Hepatocyte (in vitro differentiated cells): ENCODE measurements around the gene CLEC18C. TPM values are rescaled to one million over a fixed set of nuclear protein-coding genes. Genes with fewer than 3 reads are reported as not detected.
"Not testable (repeated sequence)": the region's sequence is repeated elsewhere in the genome, so short reads cannot be mapped to it uniquely, and the experiment has no call there.

Experiments used
- DNase-seq: peaks from one replicate; pipeline ENCODE4 v3.0.0-alpha.2; 2016; ENCODE audit warnings: low spot score
- H2AFZ ChIP-seq: fragments of 200-600 bp; sonication (generic); 2 replicates; pipeline ENCODE4 v1.6.0; 2016; ENCODE audit warnings: antibody characterized with exemption, mild to moderate bottlenecking
- H3K27ac ChIP-seq: fragments of 200-600 bp; sonication (generic); 2 replicates; pipeline ENCODE4 v1.5.1; 2016; ENCODE audit warnings: mild to moderate bottlenecking
- H3K27me3 ChIP-seq: fragments of 200-600 bp; sonication (generic); 2 replicates; pipeline ENCODE4 v1.6.1; 2016
- H3K36me3 ChIP-seq: fragments of 200-600 bp; sonication (generic); replicated peaks from 2 replicates; pipeline ENCODE4 v1.5.1; 2016; ENCODE audit warnings: low read depth; ENCODE audit not compliant: insufficient read depth
- H3K4me1 ChIP-seq: fragments of 200-600 bp; sonication (generic); 2 replicates; pipeline ENCODE4 v1.5.1; 2016; ENCODE audit warnings: mild to moderate bottlenecking, moderate library complexity; ENCODE audit not compliant: insufficient read depth
- H3K4me2 ChIP-seq: fragments of 200-600 bp; sonication (generic); 2 replicates; pipeline ENCODE4 v1.6.0; 2016
- H3K4me3 ChIP-seq: fragments of 200-600 bp; sonication (generic); 2 replicates; pipeline ENCODE4 v1.5.1; 2016; ENCODE audit warnings: mild to moderate bottlenecking
- H3K79me2 ChIP-seq: fragments of 200-600 bp; sonication (generic); 2 replicates; pipeline ENCODE4 v1.6.0; 2017; ENCODE audit warnings: mild to moderate bottlenecking
- H3K9me2 ChIP-seq: fragments of 200-600 bp; sonication (generic); replicated peaks from 2 replicates; pipeline ENCODE4 v1.6.0; 2017; ENCODE audit warnings: mild to moderate bottlenecking; ENCODE audit not compliant: insufficient read depth
- H3K9me3 ChIP-seq: fragments of 200-600 bp; sonication (generic); 2 replicates; pipeline ENCODE4 v1.5.1; 2016; ENCODE audit warnings: low read depth, mild to moderate bottlenecking
- H4K20me1 ChIP-seq: fragments of 200-600 bp; sonication (generic); 2 replicates; pipeline ENCODE4 v1.6.0; 2016; ENCODE audit warnings: mild to moderate bottlenecking; ENCODE audit not compliant: insufficient read depth, poor library complexity, severe bottlenecking
- WGBS: methylation state at CpG from one replicate; pipeline ENCODE4 v1.1.6; 2016; ENCODE audit warnings: low lambda C conversion rate; ENCODE audit errors: missing lambda C conversion rate; 5-methylcytosine and 5-hydroxymethylcytosine counted together
- polyA plus RNA-seq: library from polyadenylated mRNA; unstranded; fragments of >200 nt; fragmentation: Nextera tagmentation; extraction: Ambion mirVana; gene quantifications from 2 replicates; pipeline ENCODE4 v1.2.1, GENCODE V29; 2016
- total RNA-seq: library from RNA; depleted of rRNA; stranded (reverse); fragments of >200 nt; gene quantifications from 2 replicates; pipeline ENCODE4 v1.2.3, GENCODE V29; 2014

CLEC18C gene
- total and polyA plus RNA-seq, 2 experiments from 2014 or later, result not detected

DNA sequence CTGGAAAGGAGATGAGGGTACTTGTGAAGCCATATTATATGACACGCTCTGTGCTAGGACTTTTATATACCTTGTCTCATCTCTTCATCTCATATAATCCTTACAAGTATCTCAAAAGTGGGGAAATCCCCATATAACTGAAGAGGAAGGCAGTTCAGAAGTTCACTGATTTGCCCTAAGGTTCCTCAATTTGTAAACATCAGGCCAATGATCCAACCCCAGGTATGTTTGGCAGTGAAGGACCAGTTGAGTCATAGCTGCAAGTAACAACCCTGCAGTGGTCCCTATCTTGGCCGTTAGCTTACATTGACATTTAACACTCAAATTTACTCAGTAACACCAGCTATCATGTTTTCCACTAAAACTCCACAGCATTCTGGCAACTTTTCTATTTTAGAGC, 45.0 kb downstream of the CLEC18C start:
- not testable (repeated sequence) for DNase-seq, H2AFZ ChIP-seq
- WGBS, result 87% methylated on average over 2 of the region's 2 CpGs

DNA sequence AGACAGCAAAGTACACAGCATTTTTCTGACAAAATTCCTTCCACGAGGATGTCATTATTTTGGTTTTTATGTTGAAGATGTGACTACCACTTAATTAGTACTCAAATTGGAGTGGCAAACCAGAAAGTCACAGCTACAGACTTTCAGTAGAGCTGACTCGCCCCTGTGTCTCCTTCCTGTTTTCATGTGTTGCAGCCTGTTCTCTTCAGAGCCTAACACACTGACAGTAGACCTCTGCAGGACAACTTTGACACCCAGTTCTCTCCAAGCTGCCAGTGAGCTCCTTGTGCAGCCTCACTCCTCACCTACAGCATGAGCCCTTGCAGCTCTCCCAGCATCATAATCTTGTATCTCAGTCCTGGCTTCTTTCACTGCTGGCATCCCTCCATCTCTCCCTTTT, 49.0 kb downstream of the CLEC18C start:
- H3K9me3 ChIP-seq, H3K4me1 ChIP-seq, H3K27me3 ChIP-seq, H3K79me2 ChIP-seq, H3K4me3 ChIP-seq, H4K20me1 ChIP-seq, H3K27ac ChIP-seq, H3K36me3 ChIP-seq, H3K4me2 ChIP-seq, DNase-seq, H2AFZ ChIP-seq, H3K9me2 ChIP-seq: not testable (repeated sequence)
- WGBS, result 89% methylated on average over 2 of the region's 2 CpGs

More for the DNA sequence above, 45.0 kb downstream of the CLEC18C start:
- H3K36me3 ChIP-seq, H4K20me1 ChIP-seq, H3K9me3 ChIP-seq, H3K27me3 ChIP-seq, H3K4me1 ChIP-seq, H3K4me2 ChIP-seq, H3K27ac ChIP-seq, H3K79me2 ChIP-seq, H3K4me3 ChIP-seq, H3K9me2 ChIP-seq: not testable (repeated sequence)

DNA sequence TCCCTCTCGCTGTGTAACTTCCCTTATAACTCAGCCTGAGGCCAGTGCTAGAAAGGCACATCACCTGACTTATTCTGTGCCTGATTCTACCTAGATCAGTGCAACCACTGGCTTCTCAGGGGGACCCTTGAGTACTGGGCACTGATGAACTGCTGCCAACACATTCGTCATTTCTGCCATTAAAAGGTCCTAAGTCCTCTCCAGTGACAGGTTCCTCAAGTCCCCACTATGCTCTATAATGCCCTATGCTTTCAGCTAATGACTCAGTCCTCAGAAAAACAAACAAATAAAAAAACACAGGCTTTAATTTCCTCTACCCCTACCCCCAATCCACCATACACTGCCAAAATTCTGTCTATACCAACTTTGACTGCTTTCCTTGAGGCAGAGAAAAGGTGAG, 49.6 kb downstream of the CLEC18C start:
- not testable (repeated sequence) for DNase-seq, H3K4me1 ChIP-seq, H3K27me3 ChIP-seq, H3K4me2 ChIP-seq, H3K9me2 ChIP-seq, H3K36me3 ChIP-seq, H4K20me1 ChIP-seq, H3K4me3 ChIP-seq, H2AFZ ChIP-seq, H3K9me3 ChIP-seq, H3K27ac ChIP-seq, H3K79me2 ChIP-seq
- WGBS, result 100% methylated on average over 1 of the region's 2 CpGs

- WGBS, result 77% methylated on average over 1 of the region's 3 CpGs
- H3K36me3 ChIP-seq, H3K4me2 ChIP-seq, DNase-seq, H3K27ac ChIP-seq, H3K4me3 ChIP-seq, H3K27me3 ChIP-seq, H3K79me2 ChIP-seq, H4K20me1 ChIP-seq, H3K9me3 ChIP-seq, H2AFZ ChIP-seq, H3K9me2 ChIP-seq, H3K4me1 ChIP-seq: not testable (repeated sequence)
These were observed 50.5 kb downstream of the CLEC18C start for GRCh38 chr16:70223971-70224513.

DNA sequence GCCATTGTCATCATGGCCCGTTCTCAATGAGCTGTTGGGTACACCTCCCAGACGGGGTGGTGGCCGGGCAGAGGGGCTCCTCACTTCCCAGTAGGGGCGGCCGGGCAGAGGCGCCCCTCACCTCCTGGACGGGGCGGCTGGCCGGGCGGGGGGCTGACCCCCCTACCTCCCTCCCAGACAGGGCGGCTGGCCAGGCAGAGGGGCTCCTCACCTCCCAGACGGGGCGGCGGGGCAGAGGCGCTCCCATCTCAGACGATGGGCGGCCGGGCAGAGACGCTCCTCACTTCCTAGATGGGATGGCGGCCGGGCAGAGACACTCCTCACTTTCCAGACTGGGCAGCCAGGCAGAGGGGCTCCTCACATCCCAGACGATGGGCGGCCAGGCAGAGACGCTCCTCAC, 51.1 kb downstream of the CLEC18C start:
- not testable (repeated sequence) for H3K27ac ChIP-seq
- WGBS, result 96% methylated on average over 9 of the region's 24 CpGs

GRCh38 chr16:70225430-70225829, 51.8 kb downstream of the CLEC18C start:
- not testable (repeated sequence) for H3K27me3 ChIP-seq, H3K79me2 ChIP-seq, H3K4me1 ChIP-seq, H3K4me2 ChIP-seq, H3K9me2 ChIP-seq, H3K27ac ChIP-seq, H4K20me1 ChIP-seq, H3K4me3 ChIP-seq, H3K36me3 ChIP-seq, H3K9me3 ChIP-seq, H2AFZ ChIP-seq, DNase-seq
- no CpG with 5 or more reads among the region's 4 CpGs for WGBS

More for the DNA sequence above, 51.1 kb downstream of the CLEC18C start:
- not testable (repeated sequence) for H4K20me1 ChIP-seq, DNase-seq, H2AFZ ChIP-seq, H3K36me3 ChIP-seq, H3K4me3 ChIP-seq, H3K4me2 ChIP-seq, H3K79me2 ChIP-seq, H3K9me3 ChIP-seq, H3K27me3 ChIP-seq, H3K4me1 ChIP-seq, H3K9me2 ChIP-seq

DNA sequence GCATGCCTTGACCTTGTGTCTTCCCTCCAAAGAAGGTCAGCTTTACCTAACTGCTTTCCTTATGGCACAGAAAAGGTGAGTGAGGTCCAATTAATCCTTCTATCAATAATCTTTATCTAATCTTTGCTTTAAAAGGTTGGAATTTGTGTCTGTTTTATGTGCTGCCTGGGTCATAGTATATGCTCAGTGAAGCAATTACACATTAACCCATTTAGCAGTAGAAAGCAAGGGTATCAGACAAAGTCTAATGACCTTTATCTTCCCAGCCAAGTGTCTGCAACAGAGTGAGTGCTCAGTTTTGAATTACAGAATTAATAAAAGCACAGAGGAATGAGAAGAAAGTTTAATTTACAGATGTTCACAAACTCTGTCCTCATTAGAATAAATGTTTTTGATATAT, 52.4 kb downstream of the CLEC18C start:
- not testable (repeated sequence) for H3K36me3 ChIP-seq, H4K20me1 ChIP-seq

DNA sequence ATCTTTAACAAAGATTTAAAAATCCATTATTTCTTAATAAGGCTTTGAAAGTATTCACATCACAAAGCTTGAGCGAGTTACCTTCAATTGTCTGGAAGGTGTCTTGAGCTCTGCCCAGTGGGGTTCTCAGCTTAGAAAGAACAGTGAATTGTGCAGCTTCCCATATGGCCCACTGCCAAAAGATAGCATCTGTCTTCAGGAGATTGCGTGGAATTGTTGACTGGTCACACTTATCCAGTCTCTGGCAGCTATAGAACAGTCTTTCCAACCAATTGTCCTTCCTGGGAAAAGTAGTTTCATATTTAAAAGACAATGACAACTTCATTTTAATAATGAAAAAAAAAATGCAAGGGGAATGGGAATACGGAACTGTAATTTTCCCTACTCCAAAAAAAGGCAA, 58.2 kb downstream of the CLEC18C start:
- not testable (repeated sequence) for H4K20me1 ChIP-seq, H3K27ac ChIP-seq, H3K27me3 ChIP-seq, H2AFZ ChIP-seq, H3K9me3 ChIP-seq, H3K36me3 ChIP-seq, H3K4me2 ChIP-seq, H3K4me3 ChIP-seq, H3K4me1 ChIP-seq, H3K79me2 ChIP-seq, H3K9me2 ChIP-seq, DNase-seq
- WGBS, result 96% methylated on average over 3 of the region's 3 CpGs

More for the DNA sequence above, 52.4 kb downstream of the CLEC18C start:
- not testable (repeated sequence) for H3K27ac ChIP-seq, H3K4me2 ChIP-seq, DNase-seq, H3K79me2 ChIP-seq, H3K27me3 ChIP-seq, H3K4me3 ChIP-seq, H3K4me1 ChIP-seq, H2AFZ ChIP-seq, H3K9me3 ChIP-seq, H3K9me2 ChIP-seq
